Endothelial cell of umbilical vein (primary cell): Measurements from ENCODE around the gene DERA.

Experiments used
- EZH2 ChIP-seq: IDR thresholded peaks from 2 replicates; pipeline ENCODE4 v1.6.1; 2012; ENCODE audit warnings: borderline replicate concordance, low read depth, mild to moderate bottlenecking, moderate library complexity, low read length, inconsistent platforms; ENCODE audit not compliant: severe bottlenecking
- POLR2A ChIP-seq: IDR thresholded peaks from 2 replicates; pipeline ENCODE4 v1.6.1; 2012; ENCODE audit warnings: low read depth, mild to moderate bottlenecking, control low read depth, low read length
- POLR2AphosphoS5 ChIP-seq: IDR thresholded peaks from 2 replicates; pipeline ENCODE4 v1.6.1; 2012; ENCODE audit warnings: low read depth, mild to moderate bottlenecking, control low read depth, low read length, moderate library complexity; ENCODE audit not compliant: insufficient read depth
- TF ChIP-seq, protein P1 (sequence below), 2 donors: IDR thresholded peaks; 1 replicate in 1 of 2; 2 replicates in 1 of 2; pipeline ENCODE4 v1.5.1; 2011; ENCODE audit warnings: low read length in 2 of 2, mild to moderate bottlenecking in 2 of 2, moderate library complexity in 2 of 2, control low read depth in 1 of 2, inconsistent platforms in 1 of 2, low read depth in 1 of 2; ENCODE audit not compliant: insufficient read depth in 1 of 2; ENCODE audit errors: extremely low read depth in 1 of 2

DNA sequence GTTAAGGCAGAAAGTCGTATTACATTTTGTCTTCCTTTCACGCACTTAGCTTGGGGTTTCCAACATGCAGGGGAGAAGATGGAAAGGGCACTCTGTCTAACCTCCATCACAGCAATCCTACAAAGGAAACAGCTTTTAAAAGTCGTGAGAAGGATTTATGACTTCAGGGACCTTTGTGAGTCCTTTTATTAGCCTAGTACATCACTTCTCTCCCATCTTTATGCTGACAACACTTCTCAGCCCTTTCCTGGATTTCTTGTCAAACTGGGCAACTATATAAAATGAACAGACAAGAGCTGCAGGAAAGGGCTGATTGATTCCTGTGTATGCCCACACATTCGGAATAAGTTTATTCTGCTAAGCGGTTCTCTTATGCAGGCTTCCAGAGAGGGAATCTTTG, 159.0 kb downstream of the DERA start:
- TF ChIP-seq POLR2A, result no peak
- TF ChIP-seq EZH2, result no peak
- TF ChIP-seq, protein P1, sequence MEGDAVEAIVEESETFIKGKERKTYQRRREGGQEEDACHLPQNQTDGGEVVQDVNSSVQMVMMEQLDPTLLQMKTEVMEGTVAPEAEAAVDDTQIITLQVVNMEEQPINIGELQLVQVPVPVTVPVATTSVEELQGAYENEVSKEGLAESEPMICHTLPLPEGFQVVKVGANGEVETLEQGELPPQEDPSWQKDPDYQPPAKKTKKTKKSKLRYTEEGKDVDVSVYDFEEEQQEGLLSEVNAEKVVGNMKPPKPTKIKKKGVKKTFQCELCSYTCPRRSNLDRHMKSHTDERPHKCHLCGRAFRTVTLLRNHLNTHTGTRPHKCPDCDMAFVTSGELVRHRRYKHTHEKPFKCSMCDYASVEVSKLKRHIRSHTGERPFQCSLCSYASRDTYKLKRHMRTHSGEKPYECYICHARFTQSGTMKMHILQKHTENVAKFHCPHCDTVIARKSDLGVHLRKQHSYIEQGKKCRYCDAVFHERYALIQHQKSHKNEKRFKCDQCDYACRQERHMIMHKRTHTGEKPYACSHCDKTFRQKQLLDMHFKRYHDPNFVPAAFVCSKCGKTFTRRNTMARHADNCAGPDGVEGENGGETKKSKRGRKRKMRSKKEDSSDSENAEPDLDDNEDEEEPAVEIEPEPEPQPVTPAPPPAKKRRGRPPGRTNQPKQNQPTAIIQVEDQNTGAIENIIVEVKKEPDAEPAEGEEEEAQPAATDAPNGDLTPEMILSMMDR (IDR thresholded peaks at IDR 0.05; ENCODE audit: extremely low read depth in 1 of 2, insufficient read depth in 1 of 2, low read depth in 1 of 2, low read length in 2 of 2), result no peak
- TF ChIP-seq POLR2AphosphoS5, result no peak
